WTC11 (cell line): ENCODE measurements around the gene ASAH2. TPM values are rescaled to one million over a fixed set of nuclear protein-coding genes. Genes with fewer than 3 reads are reported as not detected.
"Not testable (repeated sequence)": the region's sequence is repeated elsewhere in the genome, so short reads cannot be mapped to it uniquely, and the experiment has no call there.

Source experiments
- ATAC-seq: fragments of 200-7000 bp; cut with Tn5 transposase; 2 replicates; pipeline ENCODE4 v1.10.0; 2021; ENCODE audit warnings: mild to moderate bottlenecking, moderate library complexity
- CTCF ChIA-PET: fragments of 300-600 bp; sonication (Branson Sonifier 250); formaldehyde crosslinking; loops from one replicate; lab custom pipeline; 2021; ENCODE audit warnings: antibody characterized with exemption; lab: Charles Lee
- POLR2A ChIA-PET: fragments of 350-600 bp; sonication (Branson Sonifier 250); formaldehyde crosslinking; loops from one replicate; lab custom pipeline; 2021; ENCODE audit warnings: antibody characterized with exemption; lab: Charles Lee
- DNase-seq: peaks from one replicate; pipeline ENCODE4 v3.0.0; 2021; ENCODE audit warnings: low spot score
- H3K27ac Mint-ChIP-seq: 2 replicates; pipeline ENCODE4 v1.8.0; 2021; ENCODE audit warnings: mixed read lengths
- H3K27me3 Mint-ChIP-seq: 2 replicates; pipeline ENCODE4 v1.8.0; 2021; ENCODE audit warnings: low read depth, mild to moderate bottlenecking, moderate library complexity, mixed read lengths
- H3K36me3 Mint-ChIP-seq: 2 replicates; pipeline ENCODE4 v1.8.0; 2021; ENCODE audit warnings: mixed read lengths
- H3K4me1 Mint-ChIP-seq: 2 replicates; pipeline ENCODE4 v1.8.0; 2022; ENCODE audit warnings: mixed read lengths
- H3K4me3 Mint-ChIP-seq: 2 replicates; pipeline ENCODE4 v1.8.0; 2021; ENCODE audit warnings: mild to moderate bottlenecking, moderate library complexity, mixed read lengths
- H3K9me3 Mint-ChIP-seq: 2 replicates; pipeline ENCODE4 v1.8.0; 2021; ENCODE audit warnings: mixed read lengths
- AR ChIP-seq: fragments of 250-450 bp; sonication (Bioruptor Pico); IDR thresholded peaks from 2 replicates; pipeline ENCODE4 v1.9.0; 2021; ENCODE audit warnings: mild to moderate bottlenecking
- ATF1 ChIP-seq: sonication (generic); formaldehyde crosslinking; IDR thresholded peaks from 2 replicates; pipeline ENCODE4 v1.8.1; 2023; ENCODE audit warnings: mild to moderate bottlenecking, moderate library complexity, missing genetic modification reagents
- GABPB1 ChIP-seq: sonication (generic); formaldehyde crosslinking; IDR thresholded peaks from 2 replicates; pipeline ENCODE4 v1.8.1; 2023; ENCODE audit warnings: mild to moderate bottlenecking, missing genetic modification reagents
- HMGA2 ChIP-seq: fragments of 250-450 bp; sonication (Bioruptor Pico); IDR thresholded peaks from 2 replicates; pipeline ENCODE4 v1.4.0; 2021; ENCODE audit warnings: mild to moderate bottlenecking, moderate library complexity
- IRF2 ChIP-seq: sonication (generic); formaldehyde crosslinking; IDR thresholded peaks from 2 replicates; pipeline ENCODE4 v1.8.0; 2022; ENCODE audit warnings: low read depth, missing genetic modification reagents, borderline replicate concordance
- JAZF1 ChIP-seq: fragments of 250-450 bp; sonication (Bioruptor Pico); IDR thresholded peaks from 2 replicates; pipeline ENCODE4 v1.9.0; 2021; ENCODE audit warnings: moderate library complexity, mild to moderate bottlenecking, inconsistent platforms
- JUN ChIP-seq: sonication (generic); formaldehyde crosslinking; IDR thresholded peaks from 2 replicates; pipeline ENCODE4 v1.8.0; 2023; ENCODE audit warnings: mild to moderate bottlenecking, missing genetic modification reagents
- OVOL2 ChIP-seq: fragments of 250-450 bp; sonication (Bioruptor Pico); IDR thresholded peaks from 2 replicates; pipeline ENCODE4 v1.9.0; 2021; ENCODE audit warnings: mild to moderate bottlenecking, borderline replicate concordance
- RELA ChIP-seq: sonication (generic); formaldehyde crosslinking; IDR thresholded peaks from 2 replicates; pipeline ENCODE4 v1.8.1; 2022; ENCODE audit warnings: missing genetic modification reagents, mild to moderate bottlenecking, borderline replicate concordance
- TEAD1 ChIP-seq: sonication (generic); formaldehyde crosslinking; IDR thresholded peaks from 2 replicates; pipeline ENCODE4 v1.8.0; 2022; ENCODE audit warnings: mild to moderate bottlenecking, missing genetic modification reagents
- USF2 ChIP-seq: sonication (generic); formaldehyde crosslinking; IDR thresholded peaks from 2 replicates; pipeline ENCODE4 v1.8.1; 2023; ENCODE audit warnings: mild to moderate bottlenecking, missing genetic modification reagents, moderate library complexity
- ZBTB43 ChIP-seq: sonication (generic); formaldehyde crosslinking; IDR thresholded peaks from 2 replicates; pipeline ENCODE4 v1.8.1; 2023; ENCODE audit warnings: mild to moderate bottlenecking, missing genetic modification reagents
- ZNF396 ChIP-seq: fragments of 250-450 bp; sonication (Bioruptor Pico); IDR thresholded peaks from 2 replicates; pipeline ENCODE4 v1.8.0; 2021; ENCODE audit warnings: mild to moderate bottlenecking, moderate library complexity, borderline replicate concordance
- ZNF423 ChIP-seq: fragments of 250-450 bp; sonication (Bioruptor Pico); IDR thresholded peaks from 2 replicates; pipeline ENCODE4 v2.1.2; 2022; ENCODE audit warnings: mild to moderate bottlenecking, moderate library complexity
- ZNF512 ChIP-seq: sonication (generic); formaldehyde crosslinking; IDR thresholded peaks from 2 replicates; pipeline ENCODE4 v1.8.1; 2022; ENCODE audit warnings: missing genetic modification reagents, borderline replicate concordance
- ZNF671 ChIP-seq: fragments of 250-450 bp; sonication (Bioruptor Pico); IDR thresholded peaks from 2 replicates; pipeline ENCODE4 v1.8.0; 2021; ENCODE audit warnings: mild to moderate bottlenecking
- total RNA-seq: library from RNA; stranded (reverse); gene quantifications from 3 replicates; pipeline ENCODE4 v1.2.3, GENCODE V29; 2021
- TF ChIP-seq, protein P1 (sequence below): fragments of 250-450 bp; sonication (Bioruptor Pico); IDR thresholded peaks from 2 replicates; pipeline ENCODE4 v1.8.0; 2021; ENCODE audit warnings: mild to moderate bottlenecking
- TF ChIP-seq, protein P2 (sequence below): fragments of 250-450 bp; sonication (Bioruptor Pico); IDR thresholded peaks from 2 replicates; pipeline ENCODE4 v1.9.0; 2021; ENCODE audit warnings: moderate library complexity, mild to moderate bottlenecking, inconsistent platforms, borderline replicate concordance
- TF ChIP-seq, protein P3 (sequence below): fragments of 200-600 bp; IDR thresholded peaks from 2 replicates; pipeline ENCODE4 v1.8.0; 2022; ENCODE audit warnings: antibody characterized with exemption
- TF ChIP-seq, protein P4 (sequence below): sonication (generic); formaldehyde crosslinking; IDR thresholded peaks from 2 replicates; pipeline ENCODE4 v1.8.1; 2023; ENCODE audit warnings: mild to moderate bottlenecking, missing genetic modification reagents, moderate library complexity

The ASAH2 gene
- total RNA-seq, 1 experiment from 2014 or later: 4.1 TPM

DNA sequence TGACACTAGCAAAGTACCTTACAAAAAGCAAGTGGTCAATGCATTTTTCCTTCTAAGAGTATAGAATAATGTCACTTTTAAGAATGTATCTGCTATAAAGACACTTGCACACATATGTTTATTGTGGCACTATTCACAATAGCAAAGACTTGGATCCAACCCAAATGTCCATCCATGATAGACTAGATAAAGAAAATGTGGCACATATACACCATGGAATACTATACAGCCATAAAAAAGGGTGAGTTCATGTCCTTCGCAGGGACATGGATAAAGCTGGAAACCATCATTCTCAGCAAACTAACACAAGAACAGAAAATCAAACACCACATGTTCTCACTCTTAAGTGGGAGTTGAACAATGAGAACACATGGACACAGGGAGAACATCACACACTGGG, 9.8 kb downstream of the ASAH2 start:
- H3K9me3 Mint-ChIP-seq, CTCF ChIA-PET, H3K27ac Mint-ChIP-seq, H3K36me3 Mint-ChIP-seq, POLR2A ChIA-PET, H3K27me3 Mint-ChIP-seq, ATAC-seq, H3K4me3 Mint-ChIP-seq, DNase-seq, H3K4me1 Mint-ChIP-seq: not testable (repeated sequence)

GRCh38 chr10:50234486-50234885, 16.8 kb downstream of the ASAH2 start:
- ATAC-seq (no peak), DNase-seq (no peak)
- peaks cover 6% of the 10 kb centered on the region for H3K27me3 Mint-ChIP-seq
- no peak overlapping the region for H3K4me3 Mint-ChIP-seq
- H3K9me3 Mint-ChIP-seq: no peaks in the 10 kb centered on the region
- H3K4me1 Mint-ChIP-seq: no peaks in the 10 kb centered on the region
- H3K27ac Mint-ChIP-seq: no peak overlapping the region
- TF ChIP-seq IRF2 (CRISPR knock-in tag): no peak
- no peak for TF ChIP-seq USF2
- no peak for TF ChIP-seq JUN (CRISPR knock-in tag)
- TF ChIP-seq GABPB1 (CRISPR knock-in tag): 0 out of 2 replicates have a peak, but pooled peaks have one; percentile 42
- TF ChIP-seq, protein P1, sequence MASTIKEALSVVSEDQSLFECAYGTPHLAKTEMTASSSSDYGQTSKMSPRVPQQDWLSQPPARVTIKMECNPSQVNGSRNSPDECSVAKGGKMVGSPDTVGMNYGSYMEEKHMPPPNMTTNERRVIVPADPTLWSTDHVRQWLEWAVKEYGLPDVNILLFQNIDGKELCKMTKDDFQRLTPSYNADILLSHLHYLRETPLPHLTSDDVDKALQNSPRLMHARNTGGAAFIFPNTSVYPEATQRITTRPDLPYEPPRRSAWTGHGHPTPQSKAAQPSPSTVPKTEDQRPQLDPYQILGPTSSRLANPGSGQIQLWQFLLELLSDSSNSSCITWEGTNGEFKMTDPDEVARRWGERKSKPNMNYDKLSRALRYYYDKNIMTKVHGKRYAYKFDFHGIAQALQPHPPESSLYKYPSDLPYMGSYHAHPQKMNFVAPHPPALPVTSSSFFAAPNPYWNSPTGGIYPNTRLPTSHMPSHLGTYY (CRISPR knock-in tag): no peak
- no peak for TF ChIP-seq JAZF1 (CRISPR knock-in tag)
- ChIA-PET POLR2A (no interaction called here), CTCF (no interaction called here)
- H3K36me3 Mint-ChIP-seq: no peaks in the 10 kb centered on the region

- TF ChIP-seq IRF2 (CRISPR knock-in tag) (no peak), AR (CRISPR knock-in tag) (no peak), USF2 (no peak), TEAD1 (CRISPR knock-in tag) (no peak), ZNF671 (no peak), OVOL2 (CRISPR knock-in tag) (no peak), ZNF396 (CRISPR knock-in tag) (no peak), HMGA2 (CRISPR knock-in tag) (no peak), ZBTB43 (CRISPR knock-in tag) (no peak), RELA (CRISPR knock-in tag) (no peak), ZNF512 (CRISPR knock-in tag) (no peak), ATF1 (CRISPR knock-in tag) (no peak), ZNF423 (no peak)
- TF ChIP-seq, protein P2, sequence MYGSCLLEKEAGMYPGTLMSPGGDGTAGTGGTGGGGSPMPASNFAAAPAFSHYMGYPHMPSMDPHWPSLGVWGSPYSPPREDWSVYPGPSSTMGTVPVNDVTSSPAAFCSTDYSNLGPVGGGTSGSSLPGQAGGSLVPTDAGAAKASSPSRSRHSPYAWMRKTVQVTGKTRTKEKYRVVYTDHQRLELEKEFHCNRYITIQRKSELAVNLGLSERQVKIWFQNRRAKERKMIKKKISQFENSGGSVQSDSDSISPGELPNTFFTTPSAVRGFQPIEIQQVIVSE: no peak
- TF ChIP-seq, protein P3, sequence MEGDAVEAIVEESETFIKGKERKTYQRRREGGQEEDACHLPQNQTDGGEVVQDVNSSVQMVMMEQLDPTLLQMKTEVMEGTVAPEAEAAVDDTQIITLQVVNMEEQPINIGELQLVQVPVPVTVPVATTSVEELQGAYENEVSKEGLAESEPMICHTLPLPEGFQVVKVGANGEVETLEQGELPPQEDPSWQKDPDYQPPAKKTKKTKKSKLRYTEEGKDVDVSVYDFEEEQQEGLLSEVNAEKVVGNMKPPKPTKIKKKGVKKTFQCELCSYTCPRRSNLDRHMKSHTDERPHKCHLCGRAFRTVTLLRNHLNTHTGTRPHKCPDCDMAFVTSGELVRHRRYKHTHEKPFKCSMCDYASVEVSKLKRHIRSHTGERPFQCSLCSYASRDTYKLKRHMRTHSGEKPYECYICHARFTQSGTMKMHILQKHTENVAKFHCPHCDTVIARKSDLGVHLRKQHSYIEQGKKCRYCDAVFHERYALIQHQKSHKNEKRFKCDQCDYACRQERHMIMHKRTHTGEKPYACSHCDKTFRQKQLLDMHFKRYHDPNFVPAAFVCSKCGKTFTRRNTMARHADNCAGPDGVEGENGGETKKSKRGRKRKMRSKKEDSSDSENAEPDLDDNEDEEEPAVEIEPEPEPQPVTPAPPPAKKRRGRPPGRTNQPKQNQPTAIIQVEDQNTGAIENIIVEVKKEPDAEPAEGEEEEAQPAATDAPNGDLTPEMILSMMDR: no peak
- TF ChIP-seq, protein P4, sequence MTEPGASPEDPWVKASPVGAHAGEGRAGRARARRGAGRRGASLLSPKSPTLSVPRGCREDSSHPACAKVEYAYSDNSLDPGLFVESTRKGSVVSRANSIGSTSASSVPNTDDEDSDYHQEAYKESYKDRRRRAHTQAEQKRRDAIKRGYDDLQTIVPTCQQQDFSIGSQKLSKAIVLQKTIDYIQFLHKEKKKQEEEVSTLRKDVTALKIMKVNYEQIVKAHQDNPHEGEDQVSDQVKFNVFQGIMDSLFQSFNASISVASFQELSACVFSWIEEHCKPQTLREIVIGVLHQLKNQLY: no peak
- TF ChIP-seq, all 79 proteins: peak for 0
- ATAC-seq (no peak), DNase-seq (no peak)
- no peaks in the 10 kb centered on the region for H3K9me3 Mint-ChIP-seq
- no peaks in the 10 kb centered on the region for H3K36me3 Mint-ChIP-seq
- peaks cover 4% of the 10 kb centered on the region; the same call in 1 of the 2 replicates for H3K27me3 Mint-ChIP-seq
- no peak overlapping the region for H3K4me3 Mint-ChIP-seq
- H3K27ac Mint-ChIP-seq: no peak overlapping the region
- ChIA-PET CTCF (no interaction called here), POLR2A (no interaction called here)
- no peaks in the 10 kb centered on the region for H3K4me1 Mint-ChIP-seq
Observed at GRCh38 chr10:50232261-50232639, 19.1 kb downstream of the ASAH2 start.
